Mucosa of descending colon (tissue), 3 donors: ENCODE results near the gene SLC16A3. TPM values are rescaled to one million over a fixed set of nuclear protein-coding genes. Genes with fewer than 3 reads are reported as not detected.
A peak's percentile ranks its signal among the peaks of the same experiment; 100 is the strongest.

Experiments used
- ATAC-seq: fragments of 200-7000 bp; cut with Tn5 transposase; one replicate; pipeline ENCODE4 v1.9.1; 2020; ENCODE audit warnings: mild to moderate bottlenecking, moderate library complexity
- DNase-seq, 3 donors: peaks; one replicate each; pipeline ENCODE4 v3.0.0-alpha.2; 2020
- H3K36me3 ChIP-seq: fragments of 200-600 bp; one replicate; pipeline ENCODE4 v1.8.0; 2021; ENCODE audit warnings: low read depth, mild to moderate bottlenecking
- H3K4me1 ChIP-seq: fragments of 200-600 bp; one replicate; pipeline ENCODE4 v1.8.0; 2021; ENCODE audit warnings: low read depth, mild to moderate bottlenecking
- H3K4me3 ChIP-seq: fragments of 200-600 bp; one replicate; pipeline ENCODE4 v1.8.0; 2021; ENCODE audit warnings: mild to moderate bottlenecking
- H3K9me3 ChIP-seq: fragments of 200-600 bp; one replicate; pipeline ENCODE4 v1.8.0; 2021; ENCODE audit warnings: mild to moderate bottlenecking
- CTCF ChIP-seq: fragments of 200-600 bp; IDR thresholded peaks from one replicate; pipeline ENCODE4 v1.8.0; 2022; ENCODE audit warnings: antibody characterized with exemption, mild to moderate bottlenecking
- intact Hi-C, 2 donors: fragments of 100-400 bp; cut with DNase I in 1 of 2; cut with micrococcal nuclease in 1 of 2; formaldehyde crosslinking; loops; one replicate each; pipeline versions ENCODE4 v1.11.0 to v1.11.1; 2022; cut with DNase I, micrococcal nuclease
- total RNA-seq, 3 donors: library from RNA; stranded (reverse); fragmentation: NEBNext Ultra II Directional in 2 of 3; extraction: Animal tissue kit (Norgen Biotek cat#: 25700) in 2 of 3; gene quantifications; one replicate each; pipeline versions ENCODE4 v1.2.1 to v1.2.4, GENCODE V29; 2021 to 2023
- donor health status: DM: no; HTN: no; CAD: no; lungs with moderate emphysema.
- donor health status: DM: no; HTN: no; CAD: no.
- donor health status: DM: no; HTN: yes; CAD: no.

Gene SLC16A3
- total RNA-seq, 3 donors from 2014 or later, result 41.0 to 150 (median 104) TPM

- no peak for TF ChIP-seq CTCF
- no peaks in the 10 kb centered on the region for H3K9me3 ChIP-seq
- DNase-seq (peak; percentile 85 to 93 (median 87)), ATAC-seq (peak; percentile 81)
- intact Hi-C loops, result no loop called here
- peaks cover 32% of the 10 kb centered on the region for H3K4me1 ChIP-seq
- no peaks in the 10 kb centered on the region for H3K36me3 ChIP-seq
- no peak overlapping the region for H3K4me3 ChIP-seq
These were observed 12.3 kb upstream of the SLC16A3 start for GRCh38 chr17:82216301-82217119.

- no peak overlapping the region for H3K4me3 ChIP-seq
- H3K36me3 ChIP-seq, result no peaks in the 10 kb centered on the region
- no peaks in the 10 kb centered on the region for H3K9me3 ChIP-seq
- H3K4me1 ChIP-seq, result peaks cover 29% of the 10 kb centered on the region
- TF ChIP-seq CTCF, result no peak
- DNase-seq (peak in 2 of 3 donors; percentile 60 to 81), ATAC-seq (no peak)
- intact Hi-C loops, result no loop called here
These were observed 11.7 kb upstream of the SLC16A3 start for GRCh38 chr17:82217120-82217529.

- H3K4me3 ChIP-seq, result no peak overlapping the region
- intact Hi-C loops, result no loop called here
- no peak for TF ChIP-seq CTCF
- peak in 2 of 3 donors; percentile 66 to 87 for DNase-seq
- H3K4me1 ChIP-seq, result peaks cover 29% of the 10 kb centered on the region
- no peaks in the 10 kb centered on the region for H3K36me3 ChIP-seq
- H3K9me3 ChIP-seq, result no peaks in the 10 kb centered on the region
- peak; percentile 10 for ATAC-seq
These were observed 11.2 kb upstream of the SLC16A3 start for GRCh38 chr17:82217530-82218204.

GRCh38 chr17:82218349-82219075 lies 10.3 kb upstream of the SLC16A3 start:
- no peak for TF ChIP-seq CTCF
- intact Hi-C loops, result no loop called here
- H3K4me1 ChIP-seq, result peaks cover 24% of the 10 kb centered on the region
- ATAC-seq (no peak), DNase-seq (peak in 1 of 3 donors; percentile 57)
- H3K36me3 ChIP-seq, result no peaks in the 10 kb centered on the region
- no peak overlapping the region for H3K4me3 ChIP-seq
- no peaks in the 10 kb centered on the region for H3K9me3 ChIP-seq

GRCh38 chr17:82219083-82219482 lies 9.8 kb upstream of the SLC16A3 start:
- no peak for ATAC-seq
- no peak overlapping the region for H3K4me3 ChIP-seq
- intact Hi-C loops, result no loop called here
- no peak for TF ChIP-seq CTCF
- peak in 1 of 3 donors; percentile 55 for DNase-seq
- peaks cover 23% of the 10 kb centered on the region for H3K4me1 ChIP-seq
- H3K36me3 ChIP-seq, result no peaks in the 10 kb centered on the region
- no peaks in the 10 kb centered on the region for H3K9me3 ChIP-seq
